NCI-H460 (cell line): ENCODE measurements around the gene SAV1. TPM values are rescaled to one million over a fixed set of nuclear protein-coding genes. Genes with fewer than 3 reads are reported as not detected.
"Not testable (repeated sequence)": the region's sequence is repeated elsewhere in the genome, so short reads cannot be mapped to it uniquely, and the experiment has no call there.

Experiments
- DNase-seq: peaks from one replicate; pipeline ENCODE4 v3.0.0-alpha.2; 2016; ENCODE audit warnings: low read depth; ENCODE audit errors: extremely low read depth
- polyA plus RNA-seq: library from polyadenylated mRNA; depleted of rRNA; stranded (reverse); fragments of >200 nt; gene quantifications from 2 replicates; pipeline ENCODE4 v1.2.3, GENCODE V29; 2014; cell fraction: nucleus; rRNA removed
- total RNA-seq: library from RNA; depleted of rRNA; stranded (reverse); fragments of >200 nt; shearing (Covaris generic); gene quantifications from 2 replicates; pipeline ENCODE4 v1.2.3, GENCODE V29; 2014; rRNA removed

SAV1 gene
- total RNA-seq, result 71.8 and 75.9 TPM in 2 replicates
- 26.0 and 42.2 TPM in 2 replicates for polyA plus RNA-seq

- peak; percentile 81 for DNase-seq
Observed at GRCh38 chr14:50667996-50668825, at the start of gene SAV1. SAV1 (minus strand) TSS chr14:50668306; CDS start chr14:50667967, 339 bp downstream.

GRCh38 chr14:50717811-50718210, 49.7 kb upstream of the SAV1 start:
- no peak for DNase-seq

GRCh38 chr14:50714450-50715073, 46.5 kb upstream of the SAV1 start:
- peak; percentile 40 for DNase-seq

GRCh38 chr14:50711043-50711442, 42.9 kb upstream of the SAV1 start:
- DNase-seq, result no peak

- DNase-seq, result no peak
Observed at GRCh38 chr14:50705026-50705593, 37.0 kb upstream of the SAV1 start.

- no peak for DNase-seq
Observed at GRCh38 chr14:50704454-50705010, 36.4 kb upstream of the SAV1 start.

- no peak for DNase-seq
Observed at GRCh38 chr14:50697659-50698290, 29.7 kb upstream of the SAV1 start.

- DNase-seq, result not testable (repeated sequence)
Observed at GRCh38 chr14:50694260-50694659, 26.2 kb upstream of the SAV1 start.

GRCh38 chr14:50688875-50689274, 20.8 kb upstream of the SAV1 start:
- no peak for DNase-seq

- no peak for DNase-seq
Observed at GRCh38 chr14:50679674-50680073, 11.6 kb upstream of the SAV1 start.

GRCh38 chr14:50678163-50678562, 10.1 kb upstream of the SAV1 start:
- peak; percentile 13 for DNase-seq

- peak; percentile 54 for DNase-seq
Observed at GRCh38 chr14:50677527-50678063, 9.5 kb upstream of the SAV1 start.

- DNase-seq, result no peak
Observed at GRCh38 chr14:50676814-50677516, 8.9 kb upstream of the SAV1 start.

GRCh38 chr14:50675597-50675996, 7.5 kb upstream of the SAV1 start:
- peak; percentile 59 for DNase-seq

GRCh38 chr14:50670866-50671256, 2.8 kb upstream of the SAV1 start:
- no peak for DNase-seq

GRCh38 chr14:50670196-50670865, 2.2 kb upstream of the SAV1 start:
- DNase-seq, result no peak

GRCh38 chr14:50669441-50669986, 1.4 kb upstream of the SAV1 start:
- no peak for DNase-seq

- no peak for DNase-seq
Observed at GRCh38 chr14:50668826-50669143, 679 bp upstream of the SAV1 start.

- no peak for DNase-seq
Observed at GRCh38 chr14:50667684-50667995, 466 bp downstream of the SAV1 start.
